GM18498 (cell line): ENCODE data around the gene EID1.

Experiments
- ATAC-seq: cut with Tn5 transposase; IDR thresholded peaks from one replicate; pipeline ENCODE4 v1.9.1; 2021; ENCODE audit warnings: mild to moderate bottlenecking, moderate library complexity; ENCODE audit not compliant: unreplicated experiment

EID1 gene

DNA sequence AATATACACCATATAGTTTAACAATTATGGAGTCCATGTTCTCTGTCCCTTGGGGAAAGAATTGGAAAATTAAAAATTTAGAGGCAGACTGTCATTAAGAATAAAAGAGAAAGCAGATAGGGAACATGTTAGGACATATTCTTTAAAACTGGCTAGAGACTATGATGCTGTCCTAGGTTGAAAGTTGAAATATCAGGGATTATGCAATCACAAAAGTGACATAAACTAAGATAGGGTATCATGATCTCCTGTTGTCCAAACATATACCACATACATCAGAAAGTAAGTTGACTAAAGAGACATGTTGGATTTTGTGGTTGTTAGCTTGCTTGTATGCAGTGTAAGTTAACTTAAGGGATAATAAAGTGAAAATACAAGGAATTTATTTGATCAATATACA lies 9.9 kb upstream of the EID1 start:
- no peak for ATAC-seq

GRCh38 chr15:48868536-48868935 lies 9.4 kb upstream of the EID1 start:
- no peak for ATAC-seq

GRCh38 chr15:48869966-48870365 lies 8.0 kb upstream of the EID1 start:
- ATAC-seq: no peak

GRCh38 chr15:48871542-48871941 lies 6.4 kb upstream of the EID1 start:
- ATAC-seq: no peak

- no peak for ATAC-seq
Observed at GRCh38 chr15:48872632-48873031, 5.3 kb upstream of the EID1 start.

GRCh38 chr15:48875241-48875960 lies 2.5 kb upstream of the EID1 start:
- no peak for ATAC-seq

- ATAC-seq: no peak
Observed at GRCh38 chr15:48876057-48876456, 1.9 kb upstream of the EID1 start.

GRCh38 chr15:48880070-48880634 lies 2.2 kb downstream of the EID1 start:
- ATAC-seq: no peak

DNA sequence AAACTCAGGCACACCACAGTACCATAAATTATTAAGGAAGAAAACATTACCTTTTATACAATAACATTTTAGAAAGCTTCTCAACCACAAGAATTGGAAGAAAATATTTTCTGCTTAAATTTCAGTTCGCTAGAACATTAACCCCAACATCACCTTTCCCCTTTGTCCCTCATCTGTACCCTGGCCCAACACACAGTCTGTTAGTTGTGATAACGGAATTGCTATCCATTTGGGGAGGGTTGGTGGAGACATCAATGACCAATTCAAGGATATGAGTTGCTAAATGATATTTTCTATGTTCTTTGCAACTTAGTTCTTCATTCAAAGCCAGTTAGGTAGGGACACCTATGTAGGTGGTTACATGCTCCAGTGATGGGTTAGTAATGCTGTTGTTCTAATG lies 5.8 kb downstream of the EID1 start:
- no peak for ATAC-seq

DNA sequence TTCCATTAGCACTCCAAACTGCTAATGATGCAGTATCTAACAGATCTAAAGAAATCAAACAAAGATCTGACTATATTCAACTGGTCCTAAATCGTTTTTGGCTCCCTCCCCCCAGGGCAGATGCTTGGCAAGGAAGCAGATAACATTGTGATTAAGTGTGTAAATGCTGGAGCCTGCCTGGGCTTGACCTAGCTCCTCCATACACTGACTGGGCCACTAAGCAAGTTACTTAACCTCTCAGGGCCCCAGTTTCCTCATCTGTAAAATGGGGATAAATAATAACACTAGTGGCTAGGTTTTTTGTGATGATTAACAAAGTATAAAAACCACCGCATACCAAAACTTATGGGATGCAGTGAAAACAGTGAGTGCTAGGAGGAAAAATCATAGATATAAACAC lies 9.2 kb downstream of the EID1 start:
- no peak for ATAC-seq

DNA sequence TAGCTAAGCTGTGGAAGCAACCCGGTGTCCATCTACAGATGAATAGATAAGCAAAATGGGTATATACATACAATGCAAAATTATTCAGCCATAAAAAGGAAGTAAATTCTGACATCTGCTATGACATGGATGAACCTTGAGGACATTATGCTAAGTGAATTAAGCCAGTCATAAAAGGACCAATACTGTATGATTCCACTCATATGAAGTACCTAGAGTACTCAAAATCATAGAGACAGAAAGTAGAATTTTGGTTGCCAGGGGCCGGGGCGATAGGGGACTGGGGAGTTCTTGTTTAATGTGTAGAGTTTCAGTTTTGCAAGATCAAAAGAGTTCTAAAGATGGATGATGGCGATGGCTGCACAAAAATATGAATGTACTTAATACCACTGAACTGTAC lies 10.3 kb downstream of the EID1 start:
- no peak for ATAC-seq

GRCh38 chr15:48888836-48889235 lies 10.9 kb downstream of the EID1 start:
- no peak for ATAC-seq

- ATAC-seq: no peak
Observed at GRCh38 chr15:48889925-48890324, 12.0 kb downstream of the EID1 start.

DNA sequence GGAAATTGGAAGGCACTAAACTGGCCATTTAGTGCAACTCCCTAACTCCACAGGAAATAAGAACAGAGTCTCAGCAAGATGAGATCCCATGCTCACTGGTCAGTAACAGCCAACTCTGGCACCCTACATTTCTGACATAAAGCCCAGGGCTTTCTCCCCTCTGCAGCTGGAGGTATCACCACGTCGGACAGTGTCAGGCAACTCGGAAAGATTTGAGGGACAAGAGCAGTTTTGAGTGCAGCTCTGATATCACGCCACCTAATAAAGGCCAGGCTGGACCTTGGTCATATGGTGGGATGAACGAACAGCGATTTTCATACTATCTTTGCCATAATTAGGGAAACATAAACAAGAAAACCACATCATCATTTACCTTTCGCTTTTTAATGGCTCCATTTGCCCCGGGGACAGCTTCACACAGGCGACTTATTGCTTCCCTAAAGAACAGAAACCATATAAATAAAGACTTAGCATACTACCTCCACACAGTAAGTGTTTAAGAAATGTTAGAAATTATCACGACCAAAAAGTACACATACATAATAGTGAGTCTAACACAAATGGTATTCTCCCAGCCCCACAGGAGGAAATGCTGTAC lies 12.5 kb downstream of the EID1 start:
- ATAC-seq: no peak

GRCh38 chr15:48891232-48891765 lies 13.4 kb downstream of the EID1 start:
- no peak for ATAC-seq

DNA sequence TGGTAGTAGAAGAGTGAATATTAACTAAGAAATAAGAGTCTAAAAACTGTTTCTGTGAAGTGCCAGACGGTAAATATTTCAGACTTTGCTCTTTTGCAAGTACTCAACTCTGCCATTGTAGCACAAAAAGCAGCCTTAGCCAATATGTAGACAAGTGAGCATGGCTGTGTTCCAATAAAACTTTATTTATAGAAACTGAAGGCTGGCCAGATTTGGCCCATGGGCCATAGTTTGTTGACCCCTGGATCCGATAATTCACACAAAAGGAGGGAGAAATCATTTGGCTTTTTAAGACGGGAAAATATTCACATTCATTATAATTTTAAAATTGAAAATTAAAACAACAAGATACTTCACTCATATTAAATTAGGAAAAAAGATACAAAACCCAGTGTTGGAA lies 15.4 kb downstream of the EID1 start:
- no peak for ATAC-seq

DNA sequence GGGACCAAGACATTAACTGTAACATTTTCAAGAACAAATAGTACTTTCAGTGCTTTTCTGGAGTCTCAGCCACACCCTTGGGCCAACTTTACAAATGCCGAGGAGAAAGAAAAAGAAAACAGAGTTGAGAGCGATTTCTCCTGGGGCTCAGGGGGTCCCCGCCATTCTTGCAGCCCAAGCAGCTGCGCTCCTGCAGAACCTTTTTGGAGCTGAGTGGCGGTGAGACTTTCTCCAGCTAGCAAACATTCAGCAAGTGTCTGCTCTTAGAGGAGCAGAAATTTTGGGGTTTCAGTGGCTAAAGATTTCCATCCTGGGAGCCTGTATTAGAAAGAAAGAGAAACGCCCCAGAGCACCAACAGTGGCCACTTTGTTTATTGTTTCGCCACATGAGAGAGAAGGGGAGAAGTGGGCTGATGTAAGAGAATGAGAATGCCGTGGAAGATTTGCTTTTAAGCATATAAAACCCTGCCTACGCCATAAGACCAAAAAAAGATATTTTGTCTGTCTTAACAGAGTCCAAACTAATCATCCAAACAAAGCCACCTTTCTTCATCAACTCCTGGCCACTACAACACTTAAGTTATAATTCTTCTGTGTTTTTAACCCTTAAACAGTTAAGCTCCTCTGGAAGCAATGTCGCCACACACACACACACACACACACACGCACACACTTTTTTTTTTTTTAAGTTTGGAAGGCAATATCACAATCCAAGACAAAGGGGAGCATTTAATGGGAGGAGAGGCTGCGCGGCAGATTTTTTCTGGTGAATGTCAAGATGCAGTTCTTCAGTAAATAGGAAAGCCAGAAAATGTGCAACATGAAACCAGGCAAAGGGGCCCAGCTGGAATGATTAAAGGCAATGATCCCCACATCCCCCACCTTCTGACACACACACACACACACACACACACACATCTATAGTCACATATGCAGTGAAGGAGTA lies 19.2 kb downstream of the EID1 start:
- ATAC-seq: no peak

GRCh38 chr15:48898032-48898431 lies 20.1 kb downstream of the EID1 start:
- no peak for ATAC-seq

DNA sequence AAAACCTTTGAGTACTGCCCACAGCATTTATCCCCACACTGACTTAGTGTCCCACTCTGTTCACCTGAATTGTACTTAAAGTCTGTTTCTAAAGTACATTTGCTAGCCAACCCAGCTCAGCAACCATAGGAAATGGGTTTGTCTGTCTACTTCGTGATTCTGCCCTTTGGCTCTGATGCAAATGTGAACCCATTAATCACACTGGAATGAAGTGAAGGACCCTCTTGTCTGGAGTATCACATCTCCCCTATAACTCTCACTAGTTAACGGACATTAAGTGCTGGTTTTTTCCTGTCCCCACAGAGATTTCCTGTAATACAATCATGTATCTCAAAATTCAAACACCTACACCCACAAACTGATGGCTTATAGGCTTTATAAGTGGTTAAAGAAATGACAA lies 20.5 kb downstream of the EID1 start:
- ATAC-seq: no peak

- no peak for ATAC-seq
Observed at GRCh38 chr15:48899793-48900192, 21.9 kb downstream of the EID1 start.

DNA sequence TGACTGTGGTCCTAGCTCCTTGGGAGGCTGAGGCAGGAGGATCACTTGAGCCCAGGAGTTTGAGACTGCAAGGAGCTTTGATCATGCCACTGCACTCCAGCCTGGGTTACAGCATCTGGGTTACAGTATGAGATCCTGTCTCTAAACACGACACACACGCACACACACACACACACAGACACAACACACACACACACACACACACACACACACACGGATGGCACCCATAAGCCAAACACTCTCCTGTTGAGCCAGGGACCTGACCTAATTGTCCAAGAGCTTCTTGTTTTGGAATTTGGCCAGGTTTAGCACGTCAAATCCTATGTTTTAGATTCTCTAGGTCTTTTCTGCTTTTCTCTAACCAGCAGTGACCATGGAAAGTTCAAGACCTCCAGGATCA lies 26.8 kb downstream of the EID1 start:
- ATAC-seq: no peak
